Lower lobe of right lung (tissue), 2 donors: ENCODE results near the gene H2AZ2. TPM values are rescaled to one million over a fixed set of nuclear protein-coding genes. Genes with fewer than 3 reads are reported as not detected.
"Not testable (repeated sequence)": the region's sequence is repeated elsewhere in the genome, so short reads cannot be mapped to it uniquely, and the experiment has no call there.

ENCODE experiments used
- ATAC-seq, 2 donors: fragments of 200-7000 bp; cut with Tn5 transposase; one replicate each; pipeline ENCODE4 v1.9.1; 2020 to 2022; ENCODE audit warnings: mild to moderate bottlenecking in 2 of 2, moderate library complexity in 2 of 2
- DNase-seq: peaks from one replicate; pipeline ENCODE4 v3.0.0-alpha.2; 2020
- H3K27ac ChIP-seq: fragments of 200-600 bp; one replicate; pipeline ENCODE4 v1.8.0; 2022
- H3K27me3 ChIP-seq: fragments of 200-600 bp; one replicate; pipeline ENCODE4 v1.8.0; 2022; ENCODE audit warnings: low read depth
- H3K36me3 ChIP-seq: fragments of 200-600 bp; one replicate; pipeline ENCODE4 v1.8.0; 2022; ENCODE audit warnings: mild to moderate bottlenecking
- H3K4me1 ChIP-seq: fragments of 200-600 bp; one replicate; pipeline ENCODE4 v1.8.0; 2022
- H3K4me3 ChIP-seq: fragments of 200-600 bp; one replicate; pipeline ENCODE4 v1.8.0; 2022; ENCODE audit warnings: mild to moderate bottlenecking
- H3K9me3 ChIP-seq: fragments of 200-600 bp; one replicate; pipeline ENCODE4 v1.8.0; 2022
- CTCF ChIP-seq: fragments of 200-600 bp; IDR thresholded peaks from one replicate; pipeline ENCODE4 v1.8.0; 2022; ENCODE audit warnings: antibody characterized with exemption, mild to moderate bottlenecking
- intact Hi-C: fragments of 100-400 bp; cut with DNase I; formaldehyde crosslinking; loops from one replicate; pipeline ENCODE4 v1.11.0; 2022
- total RNA-seq: library from RNA; stranded (reverse); fragmentation: NEBNext Ultra II Directional; extraction: Animal tissue kit (Norgen Biotek cat#: 25700); gene quantifications from one replicate; pipeline ENCODE4 v1.2.1, GENCODE V29; 2021
- donor health status: DM: no; HTN: yes; CAD: no; lungs with severe emphysema.

Gene H2AZ2
- total RNA-seq, 1 donor from 2014 or later = 139 TPM

DNA sequence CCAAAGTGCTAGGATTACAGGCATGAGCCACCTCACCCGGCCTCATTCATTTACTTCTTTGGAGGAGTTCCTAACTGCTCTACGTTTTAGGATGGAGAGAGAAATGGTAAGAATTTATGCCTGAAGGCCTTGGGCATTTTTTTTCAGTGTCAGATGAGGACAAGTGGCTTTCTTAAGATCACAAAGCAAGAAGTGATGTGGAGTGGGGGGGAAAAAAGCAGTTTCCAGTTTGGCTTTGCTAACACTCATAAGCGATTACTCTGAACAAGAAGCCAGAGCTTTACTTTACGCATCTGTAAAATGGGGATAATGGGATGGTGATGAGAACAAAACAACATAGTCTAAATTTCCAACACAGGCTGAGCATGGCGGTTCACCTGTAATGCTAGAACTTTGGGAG, 54.0 kb downstream of the H2AZ2 start:
- intact Hi-C loops = no loop called here
- no peaks in the 10 kb centered on the region for H3K27me3 ChIP-seq
- peaks cover 23% of the 10 kb centered on the region for H3K4me1 ChIP-seq
- peaks cover 5% of the 10 kb centered on the region for H3K36me3 ChIP-seq
- ATAC-seq (no peak), DNase-seq (no peak)
- H3K27ac ChIP-seq = no peak overlapping the region
- no peak overlapping the region for H3K4me3 ChIP-seq
- TF ChIP-seq CTCF = no peak
- H3K9me3 ChIP-seq = no peaks in the 10 kb centered on the region

GRCh38 chr7:44791278-44792219, 56.3 kb downstream of the H2AZ2 start:
- intact Hi-C loops = no loop called here
- peaks cover 9% of the 10 kb centered on the region for H3K4me1 ChIP-seq
- H3K27me3 ChIP-seq = no peaks in the 10 kb centered on the region
- TF ChIP-seq CTCF = no peak
- DNase-seq = no peak
- H3K4me3 ChIP-seq = no peak overlapping the region
- H3K36me3 ChIP-seq = no peaks in the 10 kb centered on the region
- H3K27ac ChIP-seq = no peak overlapping the region
- ATAC-seq = no peak
- no peaks in the 10 kb centered on the region for H3K9me3 ChIP-seq

DNA sequence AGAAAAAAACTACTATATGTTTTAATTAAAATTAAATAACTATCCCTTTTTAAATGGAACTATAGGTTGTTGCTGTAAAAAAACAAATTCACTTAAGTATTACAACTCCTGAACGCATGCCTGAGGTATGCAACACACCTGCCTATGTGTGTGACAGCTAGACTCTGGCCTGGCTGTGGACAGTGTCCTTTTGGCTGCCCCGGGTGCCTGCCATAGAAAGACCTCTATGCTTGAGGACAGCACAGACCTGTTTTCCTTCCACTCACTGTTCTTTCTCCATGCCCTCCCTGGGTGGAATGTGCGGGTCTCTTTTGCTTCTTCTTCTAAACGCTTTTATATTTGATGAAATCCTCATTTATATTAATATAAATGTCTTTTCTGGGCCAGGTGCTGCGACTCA, 57.9 kb downstream of the H2AZ2 start:
- no peaks in the 10 kb centered on the region for H3K36me3 ChIP-seq
- H3K27me3 ChIP-seq = no peaks in the 10 kb centered on the region
- no peak overlapping the region for H3K27ac ChIP-seq
- DNase-seq = no peak
- intact Hi-C loops = no loop called here
- no peaks in the 10 kb centered on the region for H3K4me1 ChIP-seq
- no peaks in the 10 kb centered on the region for H3K9me3 ChIP-seq
- H3K4me3 ChIP-seq = no peak overlapping the region
- no peak for ATAC-seq
- TF ChIP-seq CTCF = no peak

GRCh38 chr7:44787762-44788161, 60.1 kb downstream of the H2AZ2 start:
- Histone ChIP-seq H3K9me3 (no peaks in the 10 kb centered on the region), H3K27me3 (no peaks in the 10 kb centered on the region), H3K4me3 (no peak overlapping the region), H3K36me3 (no peaks in the 10 kb centered on the region), H3K27ac (no peak overlapping the region), H3K4me1 (no peaks in the 10 kb centered on the region)
- ATAC-seq (no peak), DNase-seq (no peak)
- intact Hi-C loops = no loop called here
- no peak for TF ChIP-seq CTCF

DNA sequence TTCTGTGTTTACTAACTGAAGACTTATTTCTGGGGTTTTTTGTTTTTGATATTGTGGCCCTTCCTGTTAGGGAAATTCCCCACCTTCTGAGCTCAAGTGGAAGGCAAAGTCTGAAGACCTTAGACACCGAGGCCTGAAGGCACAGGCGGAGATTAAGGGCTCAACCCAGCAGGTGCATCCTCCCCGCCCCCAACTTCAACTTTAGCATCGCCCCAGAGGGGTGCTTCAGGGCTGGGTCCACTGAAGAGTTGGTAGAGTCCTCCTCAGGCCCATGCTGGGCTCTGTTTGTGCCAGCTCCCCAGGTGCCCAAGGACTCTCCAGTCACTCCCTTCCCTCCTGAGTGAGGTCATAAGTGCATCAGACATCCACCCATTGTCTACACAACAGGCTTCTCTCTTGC, 60.8 kb downstream of the H2AZ2 start:
- no peak overlapping the region for H3K27ac ChIP-seq
- intact Hi-C loops = no loop called here
- H3K9me3 ChIP-seq = no peaks in the 10 kb centered on the region
- DNase-seq = no peak
- no peaks in the 10 kb centered on the region for H3K36me3 ChIP-seq
- H3K27me3 ChIP-seq = no peaks in the 10 kb centered on the region
- no peaks in the 10 kb centered on the region for H3K4me1 ChIP-seq
- TF ChIP-seq CTCF = no peak
- H3K4me3 ChIP-seq = no peak overlapping the region
- ATAC-seq = no peak

GRCh38 chr7:44785218-44785617, 62.7 kb downstream of the H2AZ2 start:
- H3K36me3 ChIP-seq, H3K4me3 ChIP-seq, DNase-seq, ATAC-seq, H3K27me3 ChIP-seq, H3K9me3 ChIP-seq, H3K27ac ChIP-seq, H3K4me1 ChIP-seq, intact Hi-C loops: not testable (repeated sequence)
